A549 (cell line): ENCODE results near the gene SH3RF2.

Experiments
- HOXB13 ChIP-seq: fragments of 250-450 bp; sonication (Bioruptor Pico); IDR thresholded peaks from 2 replicates; pipeline ENCODE4 v1.5.0; 2020; ENCODE audit warnings: low read depth, mild to moderate bottlenecking, moderate library complexity
- POLR2A ChIP-seq: IDR thresholded peaks from 2 replicates; pipeline ENCODE4 v1.6.1; 2012; ENCODE audit warnings: mild to moderate bottlenecking, low read length
- SREBF2 ChIP-seq: fragments of 450-650 bp; IDR thresholded peaks from 2 replicates; pipeline ENCODE4 v1.6.1; 2014; ENCODE audit warnings: mild to moderate bottlenecking, moderate library complexity
- TF ChIP-seq, protein P1 (sequence below): fragments of >200 bp; sonication (Bioruptor Twin); formaldehyde crosslinking; IDR thresholded peaks from 3 replicates; pipeline ENCODE4 v1.5.1; 2016

GRCh38 chr5:145944328-145944727 lies 8.0 kb downstream of the SH3RF2 start:
- TF ChIP-seq, protein P1, sequence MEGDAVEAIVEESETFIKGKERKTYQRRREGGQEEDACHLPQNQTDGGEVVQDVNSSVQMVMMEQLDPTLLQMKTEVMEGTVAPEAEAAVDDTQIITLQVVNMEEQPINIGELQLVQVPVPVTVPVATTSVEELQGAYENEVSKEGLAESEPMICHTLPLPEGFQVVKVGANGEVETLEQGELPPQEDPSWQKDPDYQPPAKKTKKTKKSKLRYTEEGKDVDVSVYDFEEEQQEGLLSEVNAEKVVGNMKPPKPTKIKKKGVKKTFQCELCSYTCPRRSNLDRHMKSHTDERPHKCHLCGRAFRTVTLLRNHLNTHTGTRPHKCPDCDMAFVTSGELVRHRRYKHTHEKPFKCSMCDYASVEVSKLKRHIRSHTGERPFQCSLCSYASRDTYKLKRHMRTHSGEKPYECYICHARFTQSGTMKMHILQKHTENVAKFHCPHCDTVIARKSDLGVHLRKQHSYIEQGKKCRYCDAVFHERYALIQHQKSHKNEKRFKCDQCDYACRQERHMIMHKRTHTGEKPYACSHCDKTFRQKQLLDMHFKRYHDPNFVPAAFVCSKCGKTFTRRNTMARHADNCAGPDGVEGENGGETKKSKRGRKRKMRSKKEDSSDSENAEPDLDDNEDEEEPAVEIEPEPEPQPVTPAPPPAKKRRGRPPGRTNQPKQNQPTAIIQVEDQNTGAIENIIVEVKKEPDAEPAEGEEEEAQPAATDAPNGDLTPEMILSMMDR = no peak
- no peak for TF ChIP-seq SREBF2
- no peak for TF ChIP-seq POLR2A
- no peak for TF ChIP-seq HOXB13
